HG03280 (cell line): Measurements from ENCODE around the gene SP6.
A peak's percentile ranks its signal among the peaks of the same experiment; 100 is the strongest.

ENCODE experiments used
- ATAC-seq: cut with Tn5 transposase; IDR thresholded peaks from one replicate; pipeline ENCODE4 v1.9.1; 2021; ENCODE audit warnings: mild to moderate bottlenecking, moderate library complexity; ENCODE audit not compliant: unreplicated experiment

The SP6 gene

DNA sequence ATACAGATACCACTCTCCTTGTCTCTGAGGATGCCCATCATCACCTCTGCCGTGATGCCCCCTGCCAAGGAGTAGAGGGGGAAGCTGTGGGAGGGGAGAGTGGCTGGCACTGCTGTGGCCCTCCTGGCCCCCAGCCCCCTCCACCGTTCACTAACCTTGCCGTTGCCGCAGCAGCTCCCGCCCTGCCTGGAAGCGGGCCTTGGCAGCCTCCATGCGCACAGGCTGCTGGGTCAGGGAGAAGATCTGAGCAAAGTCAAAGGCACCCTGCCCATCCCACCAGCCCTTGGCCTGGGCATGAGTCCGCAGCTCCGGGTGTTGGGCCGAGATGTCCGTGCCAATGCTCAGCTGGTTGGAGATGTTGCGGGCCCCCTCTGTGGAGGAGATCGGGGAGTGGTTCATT, 12.3 kb downstream of the SP6 start:
- ATAC-seq, result no peak

DNA sequence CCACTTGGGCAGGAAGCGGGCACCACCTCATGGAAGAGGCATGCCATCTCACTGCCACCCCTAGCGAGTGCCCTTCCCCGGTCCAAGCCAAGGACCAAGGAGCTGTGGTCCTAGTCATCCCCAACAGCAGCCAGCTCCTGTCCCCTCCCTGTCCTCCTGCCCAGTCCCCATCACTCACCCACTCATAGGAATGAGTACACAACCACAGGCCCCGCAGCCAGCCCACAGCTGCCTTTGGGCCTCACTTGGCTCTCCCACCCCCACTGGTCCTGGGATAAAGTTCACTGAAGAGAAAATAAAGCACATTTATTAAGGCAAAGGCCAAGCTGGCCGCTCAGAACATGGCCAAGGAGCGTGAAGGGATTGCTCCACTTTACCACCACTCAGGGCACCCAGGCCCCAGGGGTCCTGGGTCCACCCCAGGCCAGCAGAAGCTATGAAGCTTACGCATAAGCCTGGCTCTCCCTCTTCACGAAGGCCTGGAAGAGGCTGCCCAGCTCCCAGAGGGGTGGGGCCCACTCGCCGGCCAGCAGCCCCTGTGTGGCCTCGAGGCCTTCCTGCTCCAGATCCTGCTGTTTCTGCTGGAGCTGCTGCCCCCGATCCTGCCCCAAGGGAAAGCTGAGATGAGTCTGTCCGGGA, 13.4 kb downstream of the SP6 start:
- no peak for ATAC-seq

DNA sequence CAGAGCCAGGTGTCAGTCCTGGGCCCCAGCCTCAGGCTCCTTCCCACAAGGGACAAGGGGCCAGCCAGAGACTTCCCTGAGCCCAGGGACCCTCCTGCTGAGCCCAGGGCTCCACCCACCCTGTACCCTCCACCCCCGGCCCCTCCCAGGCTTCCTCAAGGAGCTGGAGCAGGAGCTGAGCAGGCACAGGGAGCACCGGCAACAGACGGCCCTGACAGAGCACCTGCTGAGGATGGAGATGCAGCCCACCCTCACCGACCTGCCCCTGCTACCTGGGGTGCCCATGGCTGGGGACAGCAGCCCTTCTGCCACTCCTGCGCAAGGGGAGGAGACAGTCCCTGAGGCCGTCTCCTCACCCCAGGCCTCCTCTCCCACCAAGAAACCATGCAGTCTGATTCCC, 14.4 kb downstream of the SP6 start:
- no peak for ATAC-seq

DNA sequence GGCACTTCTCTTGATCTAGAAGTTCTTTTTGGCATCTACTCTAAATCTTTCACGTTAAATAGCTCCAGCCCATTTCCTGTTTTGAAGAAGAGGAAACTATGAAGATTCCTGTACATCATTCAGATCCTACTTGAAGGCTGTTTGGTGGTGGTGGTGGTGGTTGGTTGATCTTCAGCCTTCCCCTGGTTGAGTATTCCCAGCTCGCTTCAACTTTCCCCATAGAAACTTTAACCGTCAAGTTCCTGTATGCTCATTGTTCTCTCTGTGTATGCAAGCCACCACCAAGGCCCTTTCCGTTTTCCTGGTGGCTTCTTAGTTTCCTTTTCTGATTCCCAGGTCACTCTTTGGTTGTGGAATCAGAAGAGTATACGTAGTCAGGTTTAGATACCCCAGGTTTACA, 16.2 kb downstream of the SP6 start:
- no peak for ATAC-seq

DNA sequence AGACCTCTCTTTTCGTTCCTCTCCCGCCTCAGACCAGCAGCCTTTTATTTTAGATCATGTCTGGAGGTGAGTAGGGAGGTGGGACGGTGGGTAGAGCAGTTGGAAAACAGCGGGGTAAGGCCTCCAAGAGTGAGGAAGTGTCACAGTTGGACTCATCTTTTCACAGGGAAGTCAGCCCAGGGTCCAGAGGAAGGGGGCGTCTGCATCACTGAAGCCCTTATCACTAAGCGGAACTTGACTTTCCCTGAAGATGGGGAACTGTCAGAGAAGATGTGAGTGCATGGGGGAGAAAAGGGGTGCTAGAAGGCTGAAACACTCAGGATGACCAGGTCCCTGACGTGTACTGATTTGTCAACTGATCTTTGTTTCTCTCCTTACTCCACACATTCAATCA, 19.0 kb downstream of the SP6 start:
- no peak for ATAC-seq

DNA sequence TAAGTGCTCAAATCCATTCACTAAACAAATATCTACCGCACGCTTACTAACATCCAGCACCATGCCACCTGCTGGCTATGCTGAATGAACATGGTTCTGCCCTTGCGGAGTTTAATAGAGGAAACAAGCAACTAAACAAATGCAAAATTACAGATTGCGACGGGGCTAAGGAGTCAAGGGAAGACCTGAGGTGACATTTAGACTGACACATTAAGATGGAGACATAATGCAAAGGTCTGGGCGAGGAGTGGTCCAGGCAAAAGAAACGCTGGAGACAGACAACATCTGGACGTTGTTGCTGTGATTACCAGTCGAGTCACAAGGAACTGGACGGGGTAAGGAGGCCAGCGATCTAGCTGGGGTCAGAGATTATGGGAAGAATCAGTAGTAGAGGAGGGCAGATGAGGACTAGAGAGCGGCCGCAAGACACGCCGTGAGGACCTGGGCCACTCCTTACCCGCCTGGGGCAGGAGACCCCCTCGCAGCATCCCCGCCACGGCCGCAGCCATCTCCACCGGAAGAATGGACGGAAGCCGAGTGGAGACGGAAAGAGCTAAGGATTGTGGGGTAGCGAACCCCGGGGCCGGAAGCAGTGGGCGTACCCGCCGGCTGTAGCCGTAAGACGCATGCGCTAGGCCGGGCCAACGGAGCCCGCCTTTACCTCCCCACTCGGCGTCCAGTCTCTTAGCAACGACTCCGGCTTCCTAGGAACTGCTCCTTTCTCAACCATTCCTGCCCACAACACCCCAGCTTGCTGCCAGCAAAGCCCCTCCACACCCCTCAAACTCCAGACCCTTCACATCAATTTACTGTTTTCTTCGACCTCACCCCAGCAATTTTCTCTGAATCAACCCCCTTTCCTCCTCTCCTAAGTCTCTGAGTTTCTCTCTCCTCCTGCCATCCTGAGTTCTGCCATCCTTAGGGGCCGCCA, 19.7 kb downstream of the SP6 start, which contains the start of the genes LRRC46 and MRPL10:
Gene LRRC46, plus strand, starts transcription at position 668 of the 931 bp plus-strand sequence. CDS start 320 bp downstream, outside the sequence.
Gene MRPL10, minus strand, starts transcription at position 539 of the 931 bp plus-strand sequence. Its CDS starts 30 bp downstream, at position 509.
- ATAC-seq, result peak; percentile 82

DNA sequence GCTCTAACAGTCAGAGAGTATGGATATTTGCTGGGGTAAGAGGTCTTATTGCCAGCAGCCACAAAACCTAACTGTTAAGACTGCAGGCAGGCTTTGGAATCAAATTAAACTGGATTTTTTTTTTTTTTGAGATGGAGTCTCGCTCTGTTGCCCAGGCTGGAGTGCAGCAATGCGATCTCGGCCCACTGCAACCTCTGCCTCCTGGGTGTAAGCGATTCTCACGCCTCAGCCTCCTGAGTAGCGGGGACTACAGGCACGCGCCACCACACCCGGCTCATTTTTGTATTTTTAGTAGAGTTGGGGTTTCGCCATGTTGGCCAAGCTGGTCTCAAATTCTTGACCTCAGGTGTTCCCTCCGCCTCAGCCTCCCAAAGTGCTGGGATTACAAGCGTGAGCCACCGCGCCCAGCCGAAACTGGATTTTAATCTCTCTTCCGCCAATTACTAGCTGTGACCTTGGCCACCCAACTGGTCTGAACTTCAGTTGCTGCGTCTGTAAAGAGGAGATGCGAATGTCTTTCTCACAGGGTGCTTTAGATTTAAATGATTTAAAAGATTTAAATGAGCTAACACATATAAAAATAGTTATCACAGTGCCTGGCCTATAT, 20.5 kb downstream of the SP6 start:
- no peak for ATAC-seq

DNA sequence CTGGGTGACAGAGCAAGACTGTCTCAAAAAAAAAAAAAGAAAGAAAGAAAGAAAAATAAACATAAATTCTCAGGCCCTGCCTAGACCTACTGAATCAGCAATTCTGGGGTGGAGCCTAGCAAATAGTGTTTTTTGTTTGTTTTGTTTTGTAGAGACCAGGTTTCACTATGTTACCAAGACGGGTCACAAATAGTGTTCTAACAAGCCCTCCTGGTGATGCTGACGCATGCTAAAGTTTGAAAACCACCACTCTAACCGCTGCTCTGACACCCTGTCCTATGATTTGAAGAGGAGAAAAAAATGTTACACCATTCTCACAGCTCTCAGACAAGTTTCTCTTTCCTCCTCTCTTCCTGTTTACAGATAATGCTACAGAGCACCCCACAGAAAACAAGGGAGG, 21.1 kb downstream of the SP6 start:
- ATAC-seq, result no peak

DNA sequence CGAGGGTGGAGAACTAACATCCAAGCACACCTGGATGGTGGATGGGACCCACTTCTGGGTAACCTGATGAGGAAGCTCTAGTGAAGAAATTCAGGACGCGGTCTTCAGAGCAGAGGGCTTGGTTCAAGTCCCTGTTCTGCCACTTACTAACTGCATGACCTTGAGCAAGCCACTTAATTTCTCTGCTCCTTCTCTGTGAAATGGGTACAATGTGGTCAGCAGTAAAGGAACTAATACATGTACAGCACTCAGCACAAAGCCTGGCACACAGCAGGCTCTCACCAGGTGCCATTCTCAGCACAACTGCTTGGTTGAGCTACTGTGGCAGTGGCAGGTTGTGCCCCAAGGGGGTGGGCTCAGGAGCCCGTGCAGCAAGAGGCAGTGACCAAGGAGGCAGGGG, 27.4 kb downstream of the SP6 start:
- ATAC-seq, result no peak

DNA sequence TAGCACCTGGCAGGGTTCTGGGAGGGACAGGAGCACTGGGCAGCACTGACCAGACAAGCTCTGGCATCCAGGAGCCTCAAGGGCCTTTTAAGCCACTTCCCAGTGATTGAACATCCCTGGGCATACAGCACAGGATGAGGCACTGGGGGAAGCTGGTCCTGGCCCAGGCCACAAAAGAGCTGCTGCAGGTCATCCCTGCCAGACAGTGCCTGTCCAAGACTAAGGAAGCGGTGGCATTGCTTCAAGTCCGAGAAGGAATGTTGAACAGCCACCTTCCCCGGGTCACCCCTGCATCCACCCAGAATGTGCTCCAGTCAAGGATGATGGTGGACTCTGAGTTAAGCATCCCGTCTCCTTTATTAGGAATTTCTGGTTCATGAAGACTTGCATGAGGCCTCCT, 28.2 kb downstream of the SP6 start:
- no peak for ATAC-seq

DNA sequence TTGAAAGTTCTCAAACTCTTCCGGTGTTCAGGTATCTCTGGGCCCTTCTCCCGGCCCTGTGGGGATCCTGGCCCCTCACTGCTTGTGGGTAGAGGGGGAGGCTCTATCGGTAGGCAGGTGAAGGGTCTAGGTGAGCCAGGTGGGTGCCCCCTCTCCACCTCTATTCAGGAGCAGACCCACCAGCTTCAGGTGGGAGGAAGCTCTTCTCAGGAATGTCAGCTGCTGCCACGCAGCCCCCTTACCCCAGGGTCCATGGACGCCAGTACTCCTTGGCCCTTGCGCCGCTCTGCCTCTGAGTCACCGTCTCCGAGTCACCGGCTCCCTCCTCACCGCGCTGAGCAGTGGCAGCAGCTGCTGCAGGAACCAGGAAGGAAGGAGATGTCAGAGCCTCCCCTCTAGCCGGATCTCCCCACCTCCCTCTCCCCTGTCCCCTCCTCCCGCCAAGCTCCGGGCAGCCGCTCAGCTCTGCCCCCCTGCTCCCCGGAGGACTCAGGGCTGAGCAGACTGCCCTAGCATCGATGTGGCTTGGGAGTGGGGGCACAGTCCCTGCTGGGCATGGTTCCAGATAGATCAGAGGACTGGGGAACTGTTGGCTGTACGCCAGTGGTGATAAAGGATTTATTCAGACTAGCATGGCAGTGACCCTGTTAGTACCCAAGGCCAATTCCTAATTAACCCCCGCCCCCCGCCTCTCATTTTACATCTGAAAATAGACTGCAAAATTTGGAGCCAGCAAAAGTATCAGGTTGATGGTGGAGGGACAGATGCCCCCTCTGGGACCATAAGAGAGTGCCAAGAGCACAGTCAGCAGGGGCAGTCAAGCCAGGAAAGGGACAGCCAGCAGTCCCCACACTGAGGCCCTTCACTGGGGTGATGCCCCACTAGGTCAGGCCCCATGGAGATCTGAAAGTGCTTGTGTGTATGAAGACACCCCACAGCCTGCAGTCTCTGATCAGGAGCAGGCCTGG, 29.3 kb downstream of the SP6 start, which contains the start of gene OSBPL7:
Gene OSBPL7, minus strand, starts transcription at position 371 of the 968 bp plus-strand sequence. CDS start 1,516 bp downstream, outside the sequence.
- ATAC-seq, result peak; percentile 77

DNA sequence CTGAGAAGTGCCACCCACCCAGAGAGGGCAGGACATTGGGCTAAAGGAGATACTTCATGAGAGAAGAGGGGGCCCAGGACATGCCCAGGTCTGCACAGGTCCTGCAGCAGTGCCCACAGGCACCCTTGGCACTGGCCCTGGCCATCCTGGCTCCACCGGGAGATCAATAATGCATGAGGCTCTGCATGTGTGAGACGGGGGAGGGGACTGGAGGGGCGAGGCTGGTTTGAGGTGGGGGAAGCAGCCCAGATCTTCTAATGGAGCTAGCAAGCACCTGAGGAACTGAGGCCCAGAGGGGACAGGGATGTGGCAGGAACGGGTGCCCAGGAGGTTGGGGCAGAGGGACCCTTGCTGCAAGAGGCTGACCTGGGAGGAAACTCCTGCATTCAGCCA, 29.9 kb downstream of the SP6 start:
- no peak for ATAC-seq

DNA sequence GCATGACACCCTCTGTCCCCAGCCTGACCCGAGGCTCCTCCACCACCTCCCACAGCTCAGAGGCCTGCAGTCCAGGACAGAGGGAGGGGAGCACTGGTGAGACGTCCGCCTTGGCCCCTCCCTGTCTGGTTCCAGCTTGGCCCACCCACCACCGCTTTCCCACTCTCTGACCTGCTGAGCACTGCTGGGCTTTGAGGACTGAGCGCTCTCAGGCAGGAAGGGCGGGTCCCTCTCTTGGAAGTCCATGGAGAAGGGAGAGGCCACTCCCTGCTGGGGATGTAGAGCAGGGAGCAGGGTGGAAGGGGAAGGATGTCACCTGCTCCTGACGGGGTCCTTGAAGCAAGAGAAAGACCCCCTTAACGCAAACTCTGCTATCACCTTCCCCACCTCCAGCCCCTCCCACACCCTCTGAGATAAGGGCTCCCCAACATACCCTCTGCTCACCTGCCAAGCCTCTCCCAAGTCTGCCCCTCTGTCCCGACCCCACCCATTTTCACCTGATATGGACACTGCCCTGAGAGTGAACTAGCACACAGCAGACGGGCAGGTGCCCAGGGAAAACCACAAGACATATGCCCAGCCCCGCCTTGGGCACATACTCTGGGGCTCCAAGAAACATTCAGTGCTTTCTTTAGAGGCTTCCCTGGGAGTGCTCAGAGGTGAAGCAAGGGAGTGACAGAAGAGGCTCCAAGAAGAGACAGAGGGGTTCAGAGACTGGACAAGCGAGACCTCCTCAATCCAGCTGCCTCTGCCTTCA, 30.8 kb downstream of the SP6 start:
- no peak for ATAC-seq

DNA sequence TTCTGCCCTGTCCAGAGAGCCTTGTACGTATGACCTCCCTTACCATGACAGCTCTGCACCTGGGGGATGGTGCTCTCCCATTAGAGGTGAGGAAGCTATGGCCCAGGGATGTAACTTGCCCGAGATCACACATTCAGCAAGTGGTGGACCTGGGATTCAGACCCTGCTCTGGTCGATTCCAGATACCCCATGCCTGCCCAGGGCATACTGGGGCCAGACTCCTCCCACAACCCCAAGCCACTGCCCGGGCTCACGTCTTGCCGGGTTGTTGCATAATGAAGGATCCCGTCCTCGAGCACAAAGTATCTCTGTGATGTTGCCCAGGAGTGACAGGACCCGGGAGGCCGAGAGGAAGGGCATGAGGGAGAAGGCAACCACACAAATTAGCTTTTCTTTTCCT, 31.5 kb downstream of the SP6 start:
- ATAC-seq, result no peak

DNA sequence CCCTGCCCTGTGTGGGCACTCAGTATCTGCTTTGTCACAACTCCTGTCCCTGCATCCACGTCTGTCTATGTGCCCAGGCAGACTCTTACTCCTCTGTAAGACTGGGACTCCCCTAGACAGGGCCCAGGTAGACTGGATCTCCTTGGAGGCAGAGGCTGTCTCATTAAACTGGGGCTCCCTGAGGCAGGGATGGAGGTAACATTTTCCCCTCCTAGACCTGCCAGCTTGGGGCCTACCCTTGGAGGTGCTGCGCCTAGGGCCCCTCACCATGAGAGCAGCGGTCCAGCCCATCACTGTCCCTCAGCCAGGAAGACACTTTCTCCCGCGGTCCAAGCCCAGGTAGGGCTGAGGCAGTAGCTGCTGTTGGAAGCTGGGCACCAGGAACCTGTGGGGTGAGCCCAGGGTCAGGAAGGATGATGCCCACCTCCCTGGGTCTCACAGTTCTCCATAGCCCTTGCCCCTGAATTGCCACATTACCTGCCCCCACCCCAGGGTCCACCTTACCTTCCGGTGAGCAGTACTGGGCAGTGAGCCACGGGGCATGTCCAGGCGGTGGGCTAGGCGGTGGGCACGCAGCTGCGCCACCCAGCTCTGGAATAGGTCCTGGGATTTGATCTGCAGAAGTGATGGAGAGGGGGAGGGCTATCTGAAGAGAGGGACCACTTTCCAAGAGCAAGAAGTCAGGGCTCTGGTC, 32.8 kb downstream of the SP6 start:
- no peak for ATAC-seq

DNA sequence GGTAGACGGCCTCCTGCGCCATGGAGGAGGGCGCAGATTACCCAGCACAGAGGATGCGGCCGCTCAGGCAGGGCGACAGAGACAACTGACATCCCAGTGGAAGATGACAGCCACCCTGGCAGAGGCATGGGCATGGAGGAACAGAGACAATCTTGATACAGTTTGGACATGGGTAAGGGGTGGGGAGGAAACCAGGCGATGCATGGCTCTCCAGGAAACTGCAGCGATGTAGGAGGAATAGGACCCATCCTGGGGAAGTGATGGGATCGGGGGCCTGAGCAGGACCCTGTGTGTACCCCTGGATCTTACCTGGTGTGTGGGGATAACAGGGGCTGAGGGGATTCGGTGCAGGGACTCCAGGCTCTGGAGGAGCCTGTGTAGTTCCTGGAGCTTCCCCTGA, 34.0 kb downstream of the SP6 start:
- ATAC-seq, result no peak

DNA sequence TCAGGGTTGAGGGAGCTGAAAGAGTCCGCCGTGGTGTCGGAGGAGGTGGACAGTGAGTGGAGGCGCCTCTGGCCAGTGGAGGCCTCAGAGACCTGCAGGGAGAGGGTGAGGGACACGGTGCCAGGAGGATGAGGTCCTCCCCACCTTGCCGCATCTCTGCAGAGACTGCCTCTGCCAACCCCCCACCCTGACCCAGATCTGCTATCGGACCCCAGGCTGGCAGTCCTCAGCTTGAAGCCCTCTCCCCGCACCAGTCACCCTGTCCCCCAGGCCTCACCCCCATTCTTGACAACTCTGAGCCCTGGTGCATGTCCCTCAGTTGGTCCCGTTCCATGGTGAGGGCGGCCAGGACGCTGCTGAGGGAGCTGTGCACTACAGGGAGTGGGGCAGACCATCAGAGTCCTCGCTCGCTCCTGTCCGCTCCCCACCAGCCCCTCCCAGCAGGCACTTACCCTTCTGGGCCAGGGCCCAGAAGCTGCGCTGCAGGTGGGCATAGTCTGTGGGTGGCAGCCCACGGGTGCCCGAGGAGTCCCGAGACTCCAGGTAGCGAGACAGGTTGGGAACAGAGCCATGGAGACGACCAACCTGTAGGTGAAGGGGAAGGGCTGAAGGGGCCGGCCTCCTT, 34.7 kb downstream of the SP6 start:
- ATAC-seq, result no peak

DNA sequence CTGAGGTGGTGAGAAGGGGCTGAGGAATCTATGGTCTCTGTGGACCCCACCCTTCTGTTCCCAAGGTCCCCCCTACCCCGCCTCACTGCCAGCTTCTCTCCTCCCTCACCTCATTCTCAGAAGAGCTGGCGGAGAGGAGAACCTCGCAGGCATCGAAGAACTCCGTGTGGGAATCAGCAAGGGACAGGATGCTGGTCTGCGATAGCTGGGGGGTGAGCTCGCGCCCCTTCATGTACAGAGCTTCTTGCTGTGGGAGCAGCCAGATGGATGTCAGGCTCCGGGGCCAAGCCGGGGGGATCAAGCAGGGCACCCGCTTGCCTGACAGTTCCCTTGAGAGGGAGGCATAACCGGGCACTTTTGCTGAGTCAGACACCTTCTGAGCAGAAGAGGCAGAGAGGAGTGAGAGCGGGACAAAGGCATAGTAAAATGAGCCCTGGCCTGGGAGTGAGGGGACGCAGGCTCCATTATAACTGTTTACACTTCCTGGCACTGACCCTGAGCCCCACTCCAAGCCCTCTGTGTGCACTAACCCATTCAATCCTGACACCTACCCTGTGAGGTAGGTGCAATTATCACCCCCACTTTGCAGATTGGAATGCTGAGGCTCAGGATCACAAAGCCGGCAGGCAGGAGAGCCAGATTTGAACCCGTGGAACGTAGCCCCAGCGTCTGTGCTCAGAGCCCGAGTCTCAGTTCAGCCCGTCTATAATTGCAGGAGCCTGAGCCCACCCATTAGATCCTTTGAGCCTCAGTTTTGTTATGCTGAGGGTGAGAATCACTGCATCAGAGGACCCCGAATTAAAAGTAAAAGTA, 35.7 kb downstream of the SP6 start:
- ATAC-seq, result no peak
